HEK293T (cell line): ENCODE results near the gene CRYL1.

ENCODE experiments used
- BHLHE40 ChIP-seq: fragments of 450-650 bp; IDR thresholded peaks from 2 replicates; pipeline ENCODE4 v1.6.1; 2016; ENCODE audit warnings: mild to moderate bottlenecking, moderate library complexity, borderline replicate concordance
- CTBP1 ChIP-seq: fragments of 450-650 bp; IDR thresholded peaks from 2 replicates; pipeline ENCODE4 v1.6.1; 2016; ENCODE audit warnings: borderline replicate concordance
- FOXA1 ChIP-seq: fragments of 450-650 bp; IDR thresholded peaks from 2 replicates; pipeline ENCODE4 v1.6.1; 2016; ENCODE audit warnings: mild to moderate bottlenecking
- FOXM1 ChIP-seq: fragments of 450-650 bp; IDR thresholded peaks from 2 replicates; pipeline ENCODE4 v1.6.1; 2017; ENCODE audit warnings: mild to moderate bottlenecking, borderline replicate concordance
- NFRKB ChIP-seq: fragments of 450-650 bp; IDR thresholded peaks from 2 replicates; pipeline ENCODE4 v1.6.1; 2016; ENCODE audit warnings: mild to moderate bottlenecking, moderate library complexity
- ZNF384 ChIP-seq: fragments of 450-650 bp; IDR thresholded peaks from 2 replicates; pipeline ENCODE4 v1.6.1; 2016

- TF ChIP-seq BHLHE40 (no peak), CTBP1 (no peak), FOXM1 (no peak), ZNF384 (no peak), FOXA1 (no peak), NFRKB (no peak)
These were observed 130.4 kb downstream of the CRYL1 start for GRCh38 chr13:20395061-20395916.
